Activated T-helper 1 cell treated with anti-CD3 and anti-CD28 coated beads, Interleukin-12 subunit alpha, Interleukin-12 subunit beta, Interleukin-2, Interleukin-4 antibody, amounts not matched to agents 30 ng/mL and 10 ng/mL and 1 ng/mL, durations not matched to agents 14 hours and 24 hours and 36 hours (primary cell): ENCODE measurements around the gene RRP36. TPM values are rescaled to one million over a fixed set of nuclear protein-coding genes. Genes with fewer than 3 reads are reported as not detected.
"Not testable (repeated sequence)": the region's sequence is repeated elsewhere in the genome, so short reads cannot be mapped to it uniquely, and the experiment has no call there.

Experiments
- DNase-seq: peaks from one replicate; pipeline ENCODE4 v3.0.0; 2021; ENCODE audit warnings: low spot score
- H3K27ac Mint-ChIP-seq: one replicate; pipeline ENCODE4 v1.8.0; 2021; ENCODE audit warnings: mild to moderate bottlenecking, mixed read lengths
- H3K27me3 Mint-ChIP-seq: one replicate; pipeline ENCODE4 v1.8.0; 2022; ENCODE audit warnings: mild to moderate bottlenecking, moderate library complexity, mixed read lengths; ENCODE audit not compliant: insufficient read depth
- H3K36me3 Mint-ChIP-seq: one replicate; pipeline ENCODE4 v1.8.0; 2021; ENCODE audit warnings: low read depth, mixed read lengths
- H3K4me1 Mint-ChIP-seq: one replicate; pipeline ENCODE4 v1.8.0; 2021; ENCODE audit warnings: low read depth, mixed read lengths
- H3K4me3 Mint-ChIP-seq: one replicate; pipeline ENCODE4 v1.8.0; 2021; ENCODE audit warnings: mild to moderate bottlenecking, moderate library complexity, mixed read lengths
- H3K9me3 Mint-ChIP-seq: one replicate; pipeline ENCODE4 v1.8.0; 2021; ENCODE audit warnings: mixed read lengths
- intact Hi-C: fragments of 100-400 bp; cut with micrococcal nuclease; formaldehyde crosslinking; loops from one replicate; pipeline ENCODE4 v1.15.1; 2024
- total RNA-seq: library from RNA; stranded (reverse); gene quantifications from 2 replicates; pipeline ENCODE4 v1.2.3, GENCODE V29; 2022

The RRP36 gene
- total RNA-seq, 1 donor from 2014 or later = 86.1 TPM

DNA sequence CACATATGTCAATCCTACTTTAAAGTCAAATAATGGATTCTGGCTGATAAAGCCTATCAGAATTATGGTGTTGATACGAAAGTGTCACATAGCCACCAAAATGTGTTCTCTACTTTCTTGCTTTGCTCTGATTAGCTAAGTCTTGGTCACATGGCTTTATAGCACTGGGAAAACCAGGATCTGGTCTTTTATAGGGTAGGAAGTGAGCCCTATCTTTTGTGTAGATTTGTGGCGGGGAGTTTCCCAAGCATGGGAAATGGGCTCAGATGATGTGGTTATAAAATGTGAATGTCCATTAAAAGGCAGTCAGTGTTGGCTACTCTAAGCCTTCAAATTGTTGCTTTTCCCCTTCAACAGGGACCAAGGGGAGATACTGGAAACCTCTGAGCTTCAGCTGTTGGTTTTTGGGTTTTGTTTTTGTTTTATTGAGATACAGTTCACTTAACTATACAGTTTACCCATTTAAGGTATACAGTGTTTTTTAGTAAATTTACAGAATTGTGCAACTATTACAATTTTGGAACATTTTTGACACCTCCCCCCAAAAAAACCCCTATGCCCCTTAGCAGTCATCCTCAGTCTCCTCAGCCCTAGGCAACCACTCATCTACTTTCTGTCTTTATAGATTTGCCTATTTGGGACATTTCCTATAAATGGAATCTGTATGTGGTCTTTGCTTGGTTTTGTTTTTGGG lies 12.2 kb downstream of the RRP36 start:
- Mint-ChIP-seq H3K9me3 (no peaks in the 10 kb centered on the region), H3K27me3 (no peaks in the 10 kb centered on the region), H3K4me1 (peaks cover 6% of the 10 kb centered on the region), H3K36me3 (peaks cover 33% of the 10 kb centered on the region), H3K4me3 (no peak overlapping the region), H3K27ac (peak overlapping the region; percentile 46)
- DNase-seq = no peak
- intact Hi-C loops = no loop called here

DNA sequence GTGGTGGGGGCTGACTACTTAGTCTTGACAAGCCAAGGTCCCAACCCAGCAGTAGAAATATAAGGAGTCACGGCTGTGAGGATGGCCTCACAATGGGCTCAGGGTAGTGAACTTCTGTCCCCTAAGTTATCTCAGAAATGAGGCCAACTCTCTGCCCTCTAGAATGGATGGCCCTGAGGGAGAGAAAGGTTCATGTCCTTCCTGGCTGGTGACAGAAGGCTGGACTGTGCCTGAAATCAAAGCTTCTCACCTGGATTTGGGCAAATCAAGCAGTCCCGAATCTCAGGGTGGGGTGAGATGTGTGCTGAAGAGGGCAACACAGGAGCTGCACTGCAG lies 12.7 kb downstream of the RRP36 start:
- Mint-ChIP-seq H3K9me3 (no peaks in the 10 kb centered on the region), H3K4me1 (peaks cover 6% of the 10 kb centered on the region), H3K4me3 (no peak overlapping the region), H3K36me3 (peaks cover 35% of the 10 kb centered on the region), H3K27ac (no peak overlapping the region), H3K27me3 (no peaks in the 10 kb centered on the region)
- no peak for DNase-seq
- intact Hi-C loops = no loop called here

DNA sequence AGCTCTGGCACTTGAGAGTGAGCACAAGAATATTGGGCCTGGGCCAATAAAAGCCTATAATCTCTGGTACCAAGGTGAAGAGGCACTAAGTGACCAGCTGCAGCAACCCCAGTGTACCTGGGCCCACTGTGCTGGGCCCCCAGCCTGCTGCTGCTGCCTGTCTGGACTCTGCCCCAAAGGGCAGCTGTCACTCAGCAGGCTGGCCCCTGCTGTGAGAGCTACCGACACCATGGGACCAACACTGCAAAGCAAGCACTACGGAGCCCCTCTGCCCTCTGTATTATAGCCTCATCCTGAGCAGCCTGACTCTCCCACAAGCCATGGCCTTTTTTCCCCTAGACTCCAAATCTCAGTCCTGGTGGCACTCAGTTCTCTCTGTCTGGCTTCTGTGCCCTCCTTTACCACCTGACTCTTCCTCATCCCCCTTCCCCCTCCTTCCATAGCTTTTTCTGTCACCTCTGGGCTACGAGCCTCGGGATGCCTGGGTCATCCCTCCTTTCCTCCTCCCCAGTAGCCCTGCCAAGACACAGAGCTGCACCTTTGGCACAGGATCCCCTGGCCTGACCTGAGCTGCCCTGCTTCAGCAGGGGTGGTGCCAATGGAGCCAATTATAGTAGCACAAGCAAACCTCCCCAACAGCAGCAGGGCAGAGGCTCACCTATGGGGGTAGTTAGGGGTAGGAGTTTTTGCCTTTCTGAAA lies 14.2 kb downstream of the RRP36 start:
- Mint-ChIP-seq H3K36me3 (peaks cover 34% of the 10 kb centered on the region), H3K4me3 (no peak overlapping the region), H3K9me3 (no peaks in the 10 kb centered on the region), H3K4me1 (peaks cover 6% of the 10 kb centered on the region), H3K27ac (no peak overlapping the region), H3K27me3 (no peaks in the 10 kb centered on the region)
- intact Hi-C loops = no loop called here
- DNase-seq = no peak

DNA sequence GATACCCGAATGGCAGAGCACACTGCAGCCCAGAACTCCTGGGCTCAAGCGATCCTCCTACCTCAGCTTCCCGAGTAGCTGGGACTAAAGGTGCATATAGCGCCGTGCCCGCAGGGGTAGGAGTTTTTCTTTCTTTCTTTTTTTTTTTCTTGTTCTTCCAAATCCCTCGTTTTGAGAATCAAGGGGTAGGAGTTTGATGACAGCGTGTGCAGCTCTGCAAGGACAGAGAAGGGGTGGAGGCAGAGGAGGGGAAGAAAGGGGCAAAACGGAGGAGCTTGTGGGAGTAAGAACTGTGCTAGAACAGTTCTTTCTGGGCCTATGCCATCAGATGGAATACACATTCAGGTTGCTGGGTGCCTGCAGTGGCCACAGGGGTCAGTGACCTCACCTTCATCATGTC lies 15.3 kb downstream of the RRP36 start:
- Mint-ChIP-seq H3K36me3 (peaks cover 32% of the 10 kb centered on the region), H3K27ac (no peak overlapping the region), H3K4me3 (no peak overlapping the region), H3K27me3 (no peaks in the 10 kb centered on the region), H3K4me1 (peaks cover 6% of the 10 kb centered on the region), H3K9me3 (no peaks in the 10 kb centered on the region)
- intact Hi-C loops = no loop called here
- no peak for DNase-seq

DNA sequence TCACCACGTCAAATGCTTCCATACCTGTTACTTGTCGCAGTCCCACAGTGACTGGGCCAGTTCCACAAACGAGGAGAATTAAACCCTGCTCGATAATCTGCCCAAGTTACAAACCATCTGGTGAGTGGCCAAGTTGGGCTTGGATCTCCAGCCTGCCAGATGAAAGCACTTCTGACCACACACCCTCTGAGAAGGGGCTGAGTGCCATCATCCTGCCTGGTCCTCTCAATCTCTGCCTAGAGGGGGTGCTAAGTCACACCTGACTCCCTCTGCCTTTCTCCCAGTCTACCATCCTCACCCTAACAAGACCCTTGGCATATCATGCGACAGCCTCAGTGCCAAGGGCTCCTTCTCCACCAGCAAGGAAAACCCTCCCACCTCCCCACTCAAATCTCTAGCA lies 15.8 kb downstream of the RRP36 start:
- peaks cover 6% of the 10 kb centered on the region for H3K4me1 Mint-ChIP-seq
- H3K9me3 Mint-ChIP-seq = no peaks in the 10 kb centered on the region
- no peak for DNase-seq
- peaks cover 31% of the 10 kb centered on the region for H3K36me3 Mint-ChIP-seq
- H3K27me3 Mint-ChIP-seq = no peaks in the 10 kb centered on the region
- intact Hi-C loops = no loop called here
- no peak overlapping the region for H3K4me3 Mint-ChIP-seq
- no peak overlapping the region for H3K27ac Mint-ChIP-seq

DNA sequence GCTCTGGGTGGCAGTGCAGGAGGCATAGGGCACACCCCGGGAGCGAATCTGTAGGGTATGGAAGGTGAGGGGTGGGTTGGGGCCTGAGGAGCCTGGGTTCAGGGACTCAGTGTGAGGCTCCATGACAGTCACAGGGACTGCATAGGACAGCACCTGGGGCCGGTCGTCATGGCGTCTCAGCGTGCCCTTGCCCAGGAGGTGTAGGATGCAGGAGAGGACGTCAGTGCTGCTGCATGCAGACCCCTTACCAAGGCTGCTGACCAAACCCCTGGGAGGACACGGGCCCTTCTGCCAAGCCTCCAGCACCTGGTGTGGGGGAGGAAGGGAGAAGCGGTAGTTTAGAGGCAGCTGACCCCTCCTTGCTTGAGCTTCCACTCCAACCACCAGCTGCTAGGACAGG lies 16.3 kb downstream of the RRP36 start:
- H3K27ac Mint-ChIP-seq = no peak overlapping the region
- H3K4me3 Mint-ChIP-seq = no peak overlapping the region
- intact Hi-C loops = no loop called here
- peaks cover 6% of the 10 kb centered on the region for H3K4me1 Mint-ChIP-seq
- H3K27me3 Mint-ChIP-seq = no peaks in the 10 kb centered on the region
- H3K36me3 Mint-ChIP-seq = peaks cover 32% of the 10 kb centered on the region
- H3K9me3 Mint-ChIP-seq = no peaks in the 10 kb centered on the region
- no peak for DNase-seq

- intact Hi-C loops = no loop called here
- no peak overlapping the region for H3K27ac Mint-ChIP-seq
- H3K4me1 Mint-ChIP-seq = no peaks in the 10 kb centered on the region
- no peaks in the 10 kb centered on the region for H3K9me3 Mint-ChIP-seq
- H3K4me3 Mint-ChIP-seq = no peak overlapping the region
- DNase-seq = no peak
- H3K36me3 Mint-ChIP-seq = peaks cover 30% of the 10 kb centered on the region
- H3K27me3 Mint-ChIP-seq = no peaks in the 10 kb centered on the region
Measured at GRCh38 chr6:43038727-43039126, 17.3 kb downstream of the RRP36 start.

DNA sequence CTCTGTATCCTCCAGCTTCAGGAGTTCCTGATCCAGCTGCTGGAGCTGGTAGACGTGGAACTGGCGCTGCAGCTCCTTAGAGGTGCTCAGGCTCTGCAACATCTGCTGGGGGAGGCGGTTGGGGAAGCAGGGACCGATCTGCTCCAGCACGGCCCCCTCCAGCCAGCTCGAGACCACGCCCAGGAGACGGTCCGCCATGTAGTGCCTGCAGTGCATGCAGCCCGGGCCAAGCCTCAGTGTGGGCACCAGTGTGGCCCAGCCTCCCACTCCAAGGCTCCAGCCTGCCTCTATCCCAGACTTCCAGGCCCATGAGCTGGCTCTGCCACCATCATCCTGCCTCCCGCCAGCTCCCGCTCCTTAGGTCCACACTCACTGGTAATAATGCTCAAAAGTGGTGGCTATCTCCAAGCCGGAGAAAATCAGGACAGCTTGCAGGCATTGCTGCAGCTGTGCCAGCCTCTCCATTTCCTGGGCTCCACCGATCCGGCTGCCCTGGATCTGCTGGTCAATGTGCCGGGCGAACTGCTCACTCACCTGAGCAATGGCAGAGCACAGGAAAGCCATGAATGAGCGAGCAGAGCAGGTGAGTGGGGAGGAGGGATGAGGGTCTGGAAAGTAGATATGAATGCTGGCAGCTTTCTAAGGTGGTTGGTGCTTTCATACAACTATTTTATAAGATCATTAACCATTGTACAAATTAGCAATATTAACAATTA lies 19.3 kb downstream of the RRP36 start:
- Mint-ChIP-seq H3K4me1 (no peaks in the 10 kb centered on the region), H3K36me3 (peaks cover 28% of the 10 kb centered on the region), H3K27ac (no peak overlapping the region), H3K27me3 (no peaks in the 10 kb centered on the region), H3K9me3 (no peaks in the 10 kb centered on the region), H3K4me3 (no peak overlapping the region)
- no peak for DNase-seq
- intact Hi-C loops = no loop called here

DNA sequence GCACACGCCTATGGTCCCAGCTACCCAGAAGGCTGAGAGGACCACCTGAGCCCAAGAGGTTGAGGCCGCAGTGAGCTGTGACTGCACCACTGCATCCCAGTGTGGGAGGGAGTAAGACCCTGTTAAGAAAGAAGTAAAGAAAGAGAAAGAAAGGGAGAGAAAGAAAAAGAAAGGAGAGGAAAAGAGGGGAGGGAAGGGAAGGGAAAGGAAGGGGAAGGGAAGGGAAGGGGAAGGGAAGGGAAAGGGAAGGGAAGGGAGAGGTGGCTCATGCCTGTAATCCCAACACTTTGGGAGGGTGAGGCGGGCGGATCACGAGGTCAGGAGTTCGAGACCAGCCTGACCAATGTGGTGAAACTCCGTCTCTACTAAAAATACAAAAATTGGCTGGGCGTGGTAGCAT lies 20.1 kb downstream of the RRP36 start:
- H3K4me1 Mint-ChIP-seq, H3K27ac Mint-ChIP-seq, H3K27me3 Mint-ChIP-seq, DNase-seq, intact Hi-C loops, H3K9me3 Mint-ChIP-seq, H3K4me3 Mint-ChIP-seq: not testable (repeated sequence)
- H3K36me3 Mint-ChIP-seq = peaks cover 26% of the 10 kb centered on the region

DNA sequence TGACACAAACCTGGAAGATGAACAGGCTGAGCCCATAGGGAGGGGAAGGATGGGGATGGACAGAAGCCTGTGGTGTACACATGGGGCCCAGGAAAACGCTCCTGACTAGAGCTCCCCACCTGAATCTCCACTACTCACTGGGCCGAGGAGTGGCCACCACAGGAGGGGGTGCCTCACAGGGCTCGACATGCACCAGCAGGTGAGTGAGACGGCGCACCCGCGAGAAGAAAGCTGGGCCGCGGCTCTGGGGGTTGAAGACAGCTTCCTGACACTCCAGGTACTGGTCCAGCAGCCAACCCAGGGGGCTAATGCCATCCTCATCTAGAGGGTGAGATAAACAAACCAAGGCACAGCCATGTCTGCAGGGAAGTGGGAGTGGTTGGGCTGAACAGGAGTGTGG lies 21.9 kb downstream of the RRP36 start:
- H3K9me3 Mint-ChIP-seq = no peaks in the 10 kb centered on the region
- no peak overlapping the region for H3K4me3 Mint-ChIP-seq
- DNase-seq = no peak
- H3K4me1 Mint-ChIP-seq = no peaks in the 10 kb centered on the region
- no peaks in the 10 kb centered on the region for H3K27me3 Mint-ChIP-seq
- H3K27ac Mint-ChIP-seq = peak overlapping the region; percentile 29
- intact Hi-C loops = no loop called here
- H3K36me3 Mint-ChIP-seq = peaks cover 22% of the 10 kb centered on the region

DNA sequence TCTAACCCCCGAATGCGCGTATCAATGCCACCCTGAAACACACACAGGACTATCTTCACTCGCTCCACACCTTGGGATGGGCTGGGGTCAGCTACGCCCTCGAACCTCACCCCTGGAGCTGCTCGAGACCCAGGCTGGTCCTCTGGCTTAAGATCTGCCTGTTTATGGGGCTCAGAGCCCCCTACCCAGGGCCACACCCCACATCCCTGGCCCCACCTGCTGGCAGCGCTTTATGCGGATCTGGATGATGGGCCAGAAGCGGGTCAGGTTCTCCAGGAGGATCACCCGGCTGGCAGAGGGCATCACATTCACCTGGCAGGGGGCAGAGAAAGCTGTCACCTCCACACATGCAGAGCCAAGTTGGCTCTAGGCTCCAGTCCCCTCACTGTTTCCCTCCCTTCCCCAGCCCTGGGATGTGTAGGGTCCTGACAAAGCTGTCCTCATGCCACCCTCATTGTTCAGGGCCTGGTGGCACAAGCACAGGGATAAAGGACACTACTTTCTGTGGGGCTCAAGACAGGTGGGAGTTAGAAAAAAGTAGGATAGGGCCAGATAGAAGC lies 24.0 kb downstream of the RRP36 start:
- H3K36me3 Mint-ChIP-seq = peaks cover 21% of the 10 kb centered on the region
- intact Hi-C loops = no loop called here
- no peaks in the 10 kb centered on the region for H3K9me3 Mint-ChIP-seq
- no peak for DNase-seq
- H3K27ac Mint-ChIP-seq = no peak overlapping the region
- H3K27me3 Mint-ChIP-seq = no peaks in the 10 kb centered on the region
- peaks cover 3% of the 10 kb centered on the region for H3K4me1 Mint-ChIP-seq
- no peak overlapping the region for H3K4me3 Mint-ChIP-seq

GRCh38 chr6:43047998-43048397 lies 26.6 kb downstream of the RRP36 start:
- no peaks in the 10 kb centered on the region for H3K9me3 Mint-ChIP-seq
- H3K27ac Mint-ChIP-seq = no peak overlapping the region
- no peaks in the 10 kb centered on the region for H3K27me3 Mint-ChIP-seq
- peaks cover 24% of the 10 kb centered on the region for H3K4me1 Mint-ChIP-seq
- H3K4me3 Mint-ChIP-seq = no peak overlapping the region
- intact Hi-C loops = no loop called here
- H3K36me3 Mint-ChIP-seq = peaks cover 28% of the 10 kb centered on the region
- DNase-seq = no peak

- H3K9me3 Mint-ChIP-seq = no peaks in the 10 kb centered on the region
- H3K4me3 Mint-ChIP-seq = peak overlapping the region; percentile 3
- H3K27ac Mint-ChIP-seq = peak overlapping the region; percentile 9
- H3K36me3 Mint-ChIP-seq = peaks cover 31% of the 10 kb centered on the region
- no peaks in the 10 kb centered on the region for H3K27me3 Mint-ChIP-seq
- DNase-seq = no peak
- intact Hi-C loops = loop anchor here (5.0 to 10.0 kb wide), 3 partner anchors 266 to 1336 kb away; partner anchors contain the start of genes BICRAL, CDC5L, POLH and XPO5
- H3K4me1 Mint-ChIP-seq = peaks cover 37% of the 10 kb centered on the region
Measured at GRCh38 chr6:43050981-43051380, 29.6 kb downstream of the RRP36 start.
